CD4-positive, alpha-beta T cell treated with Interleukin-10 for 1 hour (primary cell): ENCODE results near the gene P4HA1.

Experiments used
- DNase-seq: peaks from one replicate; pipeline ENCODE4 v3.0.0-alpha.2; 2020

P4HA1 gene

GRCh38 chr10:73093922-73094850 is 2.5 kb downstream of the P4HA1 start:
- DNase-seq: no peak

GRCh38 chr10:73092830-73093229 is 3.8 kb downstream of the P4HA1 start:
- DNase-seq: no peak

- no peak for DNase-seq
Measured at GRCh38 chr10:73088304-73088703, 8.4 kb downstream of the P4HA1 start.

GRCh38 chr10:73086816-73087215 is 9.8 kb downstream of the P4HA1 start:
- DNase-seq: no peak

- DNase-seq: no peak
Measured at GRCh38 chr10:73084209-73084608, 12.5 kb downstream of the P4HA1 start.

GRCh38 chr10:73083221-73083620 is 13.4 kb downstream of the P4HA1 start:
- DNase-seq: no peak

- no peak for DNase-seq
Measured at GRCh38 chr10:73079779-73080541, 16.7 kb downstream of the P4HA1 start.

GRCh38 chr10:73076360-73077183 is 20.1 kb downstream of the P4HA1 start:
- no peak for DNase-seq

GRCh38 chr10:73075829-73076228 is 20.8 kb downstream of the P4HA1 start:
- DNase-seq: no peak

- no peak for DNase-seq
Measured at GRCh38 chr10:73073627-73074026, 23.0 kb downstream of the P4HA1 start.

GRCh38 chr10:73065441-73065840 is 31.2 kb downstream of the P4HA1 start:
- DNase-seq: no peak

- DNase-seq: no peak
Measured at GRCh38 chr10:73061743-73062142, 34.9 kb downstream of the P4HA1 start.

- DNase-seq: peak; percentile 63
Measured at GRCh38 chr10:73060738-73061635, 35.7 kb downstream of the P4HA1 start.

GRCh38 chr10:73060173-73060572 is 36.5 kb downstream of the P4HA1 start:
- no peak for DNase-seq

- DNase-seq: no peak
Measured at GRCh38 chr10:73058057-73058591, 38.5 kb downstream of the P4HA1 start.

- DNase-seq: no peak
Measured at GRCh38 chr10:73054286-73054685, 42.4 kb downstream of the P4HA1 start.

GRCh38 chr10:73053275-73053674 is 43.4 kb downstream of the P4HA1 start:
- DNase-seq: no peak

- DNase-seq: no peak
Measured at GRCh38 chr10:73044378-73045285, 52.0 kb downstream of the P4HA1 start.

GRCh38 chr10:73043766-73044377 is 52.8 kb downstream of the P4HA1 start:
- no peak for DNase-seq

- DNase-seq: no peak
Measured at GRCh38 chr10:73043319-73043718, 53.3 kb downstream of the P4HA1 start.
